Glomerular visceral epithelial cell (primary cell): Measurements from ENCODE around the gene RNF121.

ENCODE experiments used
- DNase-seq: peaks from one replicate; pipeline ENCODE4 v3.0.0-alpha.2; 2016; ENCODE audit errors: extremely low spot score

The RNF121 gene

DNA sequence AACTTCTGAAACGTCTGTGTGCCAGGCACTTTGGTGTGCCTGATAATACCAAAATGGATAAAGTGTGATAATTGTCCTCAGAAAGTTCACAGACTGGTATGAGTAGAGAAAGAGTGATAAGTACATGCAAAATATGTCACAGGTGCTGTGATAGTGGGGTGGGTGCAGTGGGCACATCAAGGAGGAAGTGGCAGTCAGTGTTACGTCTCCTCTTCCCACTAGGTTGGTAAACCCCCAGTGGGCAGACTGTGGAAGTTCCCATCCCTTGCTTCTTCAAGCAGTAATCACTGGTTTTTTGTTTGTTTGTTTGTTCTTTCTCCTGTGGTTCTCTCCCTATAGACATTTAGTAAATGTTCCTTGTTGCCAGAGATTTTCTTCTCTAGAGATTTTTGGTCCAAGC, 5.4 kb downstream of the RNF121 start:
- DNase-seq = no peak

DNA sequence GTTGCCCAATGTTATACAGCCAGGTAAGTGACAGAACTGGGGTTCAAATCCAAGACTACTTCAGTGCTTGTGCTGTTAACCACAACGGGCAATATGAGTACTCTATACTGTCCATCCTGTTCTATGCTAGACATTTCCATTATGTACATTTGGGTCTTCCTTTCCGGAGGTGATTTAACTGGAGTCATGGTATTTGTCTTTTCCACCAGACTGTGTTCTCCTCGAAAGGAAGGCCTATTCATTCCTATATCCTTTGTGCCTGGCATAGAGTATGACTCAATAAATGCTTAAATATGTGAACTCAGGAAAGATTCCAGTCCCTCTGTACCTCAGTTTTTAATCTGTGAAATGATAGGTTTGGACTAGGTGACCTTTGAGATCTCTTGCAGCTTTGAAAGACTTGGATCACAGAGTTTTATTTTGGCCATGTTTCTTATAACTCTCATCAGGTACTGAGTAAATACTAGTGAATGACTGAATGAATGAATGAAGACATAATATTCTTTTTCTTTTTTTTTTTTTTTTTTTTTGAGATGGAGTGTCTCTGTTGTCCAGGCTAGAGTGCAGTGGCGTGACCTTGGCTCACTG, 6.6 kb downstream of the RNF121 start:
- no peak for DNase-seq

DNA sequence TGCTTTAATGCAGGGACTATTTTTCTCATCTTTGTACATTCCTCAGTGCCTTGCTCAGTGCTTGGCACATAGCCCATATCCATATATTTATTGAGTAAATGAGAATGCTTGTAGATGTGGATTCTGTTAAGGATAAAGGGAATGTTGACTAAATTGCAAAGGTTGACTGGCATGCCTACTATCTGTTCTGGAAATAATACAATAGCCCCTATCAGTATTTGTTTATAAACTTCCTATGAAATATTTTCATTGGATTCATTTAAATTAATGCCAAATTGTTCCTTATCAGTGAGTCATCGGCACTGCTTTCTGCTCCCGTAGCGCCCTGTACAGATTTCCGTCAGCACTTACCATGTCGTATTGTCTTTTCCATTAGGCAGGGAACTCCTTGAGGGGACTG, 8.0 kb downstream of the RNF121 start:
- DNase-seq = no peak

DNA sequence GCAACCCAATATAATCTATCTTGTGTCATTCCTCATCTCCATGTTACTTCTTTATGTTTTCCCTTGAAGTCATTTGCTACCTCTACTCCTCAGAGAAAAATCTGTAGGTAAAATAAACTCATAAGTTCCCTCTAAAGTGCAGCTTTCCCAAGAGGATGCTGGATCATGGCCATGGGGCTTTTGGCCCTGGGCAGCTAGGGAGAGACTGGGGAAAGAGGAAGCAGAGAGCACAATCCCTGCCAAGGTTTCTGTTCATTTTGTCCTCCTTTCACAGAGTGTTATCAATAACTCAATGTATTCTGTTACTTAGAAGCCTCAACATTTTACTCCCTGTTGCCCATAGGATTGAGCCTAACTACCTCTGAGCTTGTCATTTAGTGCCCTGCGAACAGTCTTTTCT, 9.0 kb downstream of the RNF121 start:
- no peak for DNase-seq

DNA sequence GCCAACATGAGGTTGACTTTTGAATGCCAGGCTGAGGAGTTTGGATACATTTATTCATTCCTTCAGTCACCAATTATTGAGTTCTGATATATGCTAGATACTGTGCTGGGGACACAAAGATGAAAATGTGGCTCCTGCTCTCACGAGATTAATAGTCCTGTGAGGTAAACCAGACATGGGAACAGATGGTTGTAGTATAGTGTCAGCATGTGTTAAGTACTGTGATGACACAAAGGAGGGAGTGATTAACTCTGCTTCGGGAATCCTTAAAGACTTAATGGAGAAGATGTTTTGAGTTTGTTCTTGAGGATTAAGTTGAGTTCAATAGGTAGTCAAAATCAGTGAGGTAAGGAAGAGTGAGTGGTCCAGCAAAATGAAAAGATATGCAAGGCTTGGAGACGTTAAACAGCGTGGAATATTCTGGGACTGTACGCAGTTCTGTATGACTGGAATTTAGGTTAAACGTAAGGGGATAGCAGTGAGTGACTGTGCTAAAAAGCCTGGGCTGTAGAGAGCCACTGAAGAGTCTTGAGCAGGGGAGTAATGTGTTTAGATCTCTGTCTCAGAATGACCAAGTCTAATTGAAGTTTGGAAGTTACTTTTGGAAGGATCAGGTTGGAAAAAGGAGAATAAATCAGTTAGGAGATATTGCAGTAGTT, 11.8 kb downstream of the RNF121 start:
- no peak for DNase-seq

DNA sequence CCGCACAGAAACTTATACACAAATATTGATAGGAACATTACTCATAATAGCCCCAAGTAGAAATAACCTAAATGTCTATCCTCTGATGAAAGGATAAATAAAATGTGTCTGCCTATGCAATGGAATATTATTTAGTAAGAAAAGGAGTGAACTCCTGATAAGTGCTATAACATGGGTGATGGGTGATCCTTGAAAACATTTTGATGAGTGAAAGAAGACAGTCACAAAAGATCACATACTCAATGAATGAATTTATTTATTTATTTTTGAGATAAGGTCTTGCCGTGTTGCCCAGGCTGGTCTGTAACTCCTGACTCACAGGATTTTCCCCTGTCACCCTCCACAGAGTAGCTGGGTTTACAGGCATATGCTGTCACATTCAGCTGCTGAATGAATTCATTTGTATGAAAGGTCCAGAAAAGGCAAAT, 17.3 kb downstream of the RNF121 start:
- peak; percentile 81 for DNase-seq

DNA sequence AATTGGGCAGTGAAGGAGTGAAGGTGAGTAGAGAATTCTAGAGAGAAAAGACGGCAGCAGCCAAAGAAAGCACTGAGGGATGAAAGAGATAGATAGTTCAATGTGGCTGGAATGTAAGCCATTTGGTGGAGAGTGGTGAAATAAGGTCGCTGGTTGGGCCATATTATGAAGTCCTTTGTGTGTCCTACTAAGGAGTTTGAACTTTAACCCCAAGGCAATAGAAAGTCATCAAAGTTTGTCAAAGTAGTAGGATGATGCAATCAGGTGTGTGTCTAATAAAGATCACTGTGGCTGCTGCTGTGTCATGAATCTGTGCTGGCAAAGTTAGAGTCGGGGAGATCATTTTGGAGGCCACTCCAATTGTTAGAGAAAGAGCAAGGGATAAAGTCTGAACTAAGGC, 18.7 kb downstream of the RNF121 start:
- no peak for DNase-seq

DNA sequence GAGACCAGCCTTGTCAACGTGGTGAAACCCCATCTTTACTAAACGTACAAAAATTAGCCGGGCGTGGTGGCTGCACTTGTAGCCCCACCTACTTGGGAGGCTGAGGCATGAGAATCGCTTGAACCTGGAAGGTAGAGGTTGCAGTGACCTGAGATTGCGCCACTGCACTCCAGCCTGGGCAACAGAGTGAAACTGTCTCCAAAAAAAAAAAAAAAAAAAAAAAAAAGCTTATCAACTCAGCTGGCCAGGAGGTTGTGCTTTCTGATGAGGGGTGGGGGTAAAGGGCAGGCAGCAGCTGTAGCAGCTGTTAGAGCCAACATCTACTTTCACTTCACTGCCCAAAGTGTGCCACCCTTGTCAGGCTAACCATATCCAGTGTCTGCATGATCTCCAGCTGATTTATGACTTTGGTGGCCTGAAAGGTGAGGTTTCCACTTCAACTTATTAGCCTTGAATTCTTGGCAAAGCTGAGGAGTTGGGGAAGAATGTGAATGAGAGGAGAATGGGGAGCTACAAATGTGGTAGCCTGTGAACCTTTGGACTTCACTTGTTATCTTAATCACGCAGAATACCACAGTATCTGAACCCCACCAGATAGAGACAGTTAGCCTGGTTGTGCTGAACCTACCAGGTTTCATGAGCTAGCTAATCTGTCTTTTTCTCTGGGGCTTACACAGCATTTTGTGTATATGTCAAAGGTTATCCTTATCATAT, 19.6 kb downstream of the RNF121 start:
- DNase-seq = peak; percentile 77

DNA sequence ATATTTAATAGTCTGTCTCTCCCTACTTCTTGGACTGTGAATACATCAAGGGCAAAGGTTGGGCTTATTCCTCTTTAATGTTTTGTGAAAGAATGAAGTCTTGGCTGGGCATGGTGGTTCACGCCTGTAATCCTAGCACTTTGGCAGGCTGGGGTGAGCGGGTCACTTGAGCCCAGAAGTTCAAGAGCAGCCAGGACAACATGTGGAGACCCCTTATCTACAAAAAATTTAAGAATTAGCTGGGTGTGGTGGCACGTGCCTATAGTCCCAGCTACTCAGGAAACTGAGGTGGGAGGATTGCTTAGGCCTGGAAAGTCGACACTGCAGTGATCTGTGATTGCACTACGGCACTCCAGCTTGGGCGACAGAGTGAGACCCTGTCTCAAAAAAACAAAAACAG, 20.2 kb downstream of the RNF121 start:
- DNase-seq = no peak

DNA sequence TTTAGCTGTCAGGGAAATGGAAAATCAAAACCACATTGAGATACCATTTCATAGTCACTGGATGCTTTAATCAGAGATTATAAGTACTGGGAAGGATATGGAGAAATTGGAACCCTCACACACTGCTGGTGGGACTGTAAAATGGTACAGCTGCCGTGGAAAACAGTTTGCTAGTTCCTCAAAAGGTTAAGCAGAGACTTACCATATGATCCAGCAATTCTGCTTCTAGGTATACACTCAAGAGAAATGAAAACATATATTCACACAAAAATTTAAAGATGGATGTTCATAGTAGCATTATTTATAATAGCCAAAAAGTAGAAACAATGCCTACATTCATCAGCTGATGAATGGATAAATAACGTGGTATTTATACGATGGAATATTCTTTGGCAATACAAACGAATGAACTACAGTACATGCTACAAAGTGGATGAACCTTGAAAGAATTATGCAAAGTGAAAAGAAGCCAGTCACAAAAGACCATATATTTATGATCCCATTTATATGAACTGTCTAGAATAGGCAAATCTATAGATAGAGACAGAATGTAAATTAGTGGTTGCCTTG, 23.0 kb downstream of the RNF121 start:
- DNase-seq = no peak

DNA sequence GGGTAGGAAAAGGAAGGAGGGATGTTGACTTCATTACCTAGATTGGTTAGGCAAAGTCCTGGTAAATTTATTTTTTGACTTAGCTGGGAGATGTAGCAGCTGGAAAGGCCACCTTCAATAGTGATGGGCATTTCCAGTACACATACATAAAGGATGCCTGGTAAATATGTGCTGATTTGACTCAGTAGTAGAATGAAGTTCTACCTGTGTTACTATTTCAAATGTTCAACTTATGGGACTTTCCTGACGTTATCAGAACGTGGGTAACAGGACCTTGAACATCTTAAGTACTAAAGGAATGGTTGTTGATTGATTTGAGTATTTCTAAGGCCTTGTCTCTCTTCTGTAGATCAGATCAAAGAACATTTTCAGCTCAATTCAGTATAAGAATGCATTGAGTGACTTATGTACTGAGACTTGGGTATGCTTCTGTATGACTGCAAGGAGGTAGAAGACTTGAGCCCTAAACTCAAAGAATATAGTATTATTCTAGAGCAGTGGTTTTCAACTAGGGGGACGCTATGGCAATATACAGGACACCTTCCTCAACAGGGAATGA, 27.1 kb downstream of the RNF121 start:
- no peak for DNase-seq

DNA sequence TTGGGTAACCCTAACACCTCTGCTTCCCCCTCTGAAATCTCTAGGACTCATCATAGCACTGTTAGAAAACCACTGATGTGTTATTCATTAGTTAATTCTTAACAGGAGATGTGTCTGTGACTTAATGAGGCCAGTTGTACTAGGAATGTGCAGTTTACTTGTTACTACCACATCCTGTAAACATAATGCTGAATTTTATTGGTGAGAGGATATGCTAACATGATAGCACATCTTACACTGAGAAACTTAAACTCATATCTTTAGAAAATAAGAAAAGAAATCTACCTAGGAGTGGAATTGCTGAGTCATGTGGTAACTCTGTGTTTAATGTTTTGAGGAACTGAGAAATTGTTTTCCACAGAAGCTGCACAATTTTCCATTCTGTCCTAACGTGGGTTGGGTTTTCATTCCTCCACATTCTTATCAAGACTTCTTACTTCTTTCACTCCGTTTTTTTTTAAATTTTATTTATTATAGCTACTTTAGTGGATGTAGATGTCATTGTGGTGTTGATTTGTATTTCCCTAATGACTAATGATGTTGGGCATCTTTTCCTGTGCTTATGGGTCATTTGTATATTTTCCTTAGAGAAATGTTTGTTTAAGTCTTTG, 33.7 kb downstream of the RNF121 start:
- DNase-seq = peak; percentile 47

DNA sequence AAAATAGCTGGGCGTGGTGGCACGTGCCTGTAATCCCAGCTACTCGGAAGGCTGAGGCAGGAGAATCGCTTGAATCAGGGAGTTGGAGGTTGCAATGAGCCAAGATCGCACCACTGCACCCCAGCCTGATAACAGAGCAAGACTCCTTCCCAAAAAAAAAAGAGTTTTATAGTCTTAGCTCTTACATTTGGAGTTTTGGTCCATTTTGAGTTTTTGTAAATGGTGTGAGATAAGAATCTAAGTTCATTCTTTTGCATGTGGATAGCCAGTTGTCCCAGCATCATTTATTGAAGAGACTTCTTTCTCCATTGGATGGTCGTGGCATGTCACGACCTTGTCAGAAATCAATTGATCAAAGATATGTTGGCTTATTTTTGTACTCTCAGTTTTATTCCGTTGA, 34.6 kb downstream of the RNF121 start:
- no peak for DNase-seq

DNA sequence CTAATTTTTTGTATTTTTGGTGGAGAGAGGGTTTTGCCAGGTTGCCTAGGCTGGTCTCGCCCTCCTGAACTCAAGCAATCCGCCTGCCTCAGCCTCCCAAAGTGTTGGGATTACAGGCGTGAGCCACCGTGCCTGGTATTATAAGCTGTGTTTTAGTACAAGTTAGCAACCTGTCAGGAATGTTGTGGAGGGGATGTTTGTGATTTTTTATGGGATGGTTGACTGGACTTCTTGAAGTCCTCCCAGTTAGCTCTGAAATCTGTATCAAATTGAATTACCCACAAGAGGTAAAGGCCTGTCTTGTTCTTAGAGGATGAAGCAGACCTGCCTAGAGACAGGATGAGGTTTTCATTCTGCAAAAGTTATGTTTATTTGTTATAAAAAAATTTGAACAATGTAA, 35.8 kb downstream of the RNF121 start:
- DNase-seq = peak; percentile 33

DNA sequence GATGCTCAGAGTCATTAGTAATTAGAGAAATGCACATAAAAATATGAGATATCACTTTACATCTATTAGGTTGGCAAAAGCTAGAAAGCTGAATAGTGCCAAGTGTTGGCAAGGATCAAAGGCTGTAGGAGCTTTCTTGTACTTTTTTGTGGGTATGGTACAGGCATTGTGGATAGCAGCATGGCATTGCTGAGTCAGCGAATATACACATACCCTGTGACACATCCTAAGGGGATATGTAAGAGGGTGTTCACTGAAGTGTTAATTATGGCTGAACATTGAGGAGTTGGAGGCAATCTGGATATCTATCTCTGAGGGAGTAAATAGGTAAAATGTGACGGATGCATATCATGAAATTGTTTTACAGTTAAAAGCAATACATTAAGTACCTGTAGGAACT, 42.8 kb downstream of the RNF121 start:
- DNase-seq = no peak

DNA sequence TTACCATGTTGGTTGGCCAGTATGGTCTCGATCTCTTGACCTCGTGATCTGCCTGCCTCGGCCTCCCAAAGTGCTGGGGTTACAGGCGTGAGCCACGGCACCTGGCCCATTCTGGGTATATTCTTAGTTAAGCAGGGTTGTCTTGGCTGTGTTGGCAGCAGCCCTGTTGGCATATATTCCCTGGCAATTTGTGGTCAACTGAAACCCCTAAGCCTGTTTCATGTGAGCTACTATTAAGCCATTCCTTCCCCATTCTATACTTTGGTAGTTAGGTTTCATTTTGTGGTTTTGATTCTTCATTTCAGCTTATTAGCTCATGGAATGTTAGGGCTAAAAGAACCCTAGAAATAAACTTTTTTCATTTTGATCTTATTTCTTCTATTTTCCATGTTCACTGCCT, 47.7 kb downstream of the RNF121 start:
- no peak for DNase-seq

DNA sequence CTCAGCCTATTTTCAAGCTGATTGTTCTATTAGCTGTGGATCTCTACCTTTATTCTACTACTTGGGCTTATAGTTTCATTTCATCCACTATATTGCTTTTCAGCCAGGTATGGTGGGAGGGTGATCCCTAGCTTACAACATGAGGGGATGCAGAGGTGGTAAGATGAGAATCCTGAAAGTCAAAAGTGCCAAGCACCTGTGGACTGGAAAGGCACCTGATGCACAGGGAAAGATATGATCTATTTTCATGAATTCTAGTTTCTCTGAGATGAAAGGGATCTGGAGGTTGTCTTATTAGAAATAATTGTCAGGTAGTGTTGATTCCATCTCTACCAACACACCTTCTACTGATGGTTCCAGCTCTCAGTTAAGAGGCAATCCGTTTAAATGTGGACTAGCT, 48.2 kb downstream of the RNF121 start:
- no peak for DNase-seq

DNA sequence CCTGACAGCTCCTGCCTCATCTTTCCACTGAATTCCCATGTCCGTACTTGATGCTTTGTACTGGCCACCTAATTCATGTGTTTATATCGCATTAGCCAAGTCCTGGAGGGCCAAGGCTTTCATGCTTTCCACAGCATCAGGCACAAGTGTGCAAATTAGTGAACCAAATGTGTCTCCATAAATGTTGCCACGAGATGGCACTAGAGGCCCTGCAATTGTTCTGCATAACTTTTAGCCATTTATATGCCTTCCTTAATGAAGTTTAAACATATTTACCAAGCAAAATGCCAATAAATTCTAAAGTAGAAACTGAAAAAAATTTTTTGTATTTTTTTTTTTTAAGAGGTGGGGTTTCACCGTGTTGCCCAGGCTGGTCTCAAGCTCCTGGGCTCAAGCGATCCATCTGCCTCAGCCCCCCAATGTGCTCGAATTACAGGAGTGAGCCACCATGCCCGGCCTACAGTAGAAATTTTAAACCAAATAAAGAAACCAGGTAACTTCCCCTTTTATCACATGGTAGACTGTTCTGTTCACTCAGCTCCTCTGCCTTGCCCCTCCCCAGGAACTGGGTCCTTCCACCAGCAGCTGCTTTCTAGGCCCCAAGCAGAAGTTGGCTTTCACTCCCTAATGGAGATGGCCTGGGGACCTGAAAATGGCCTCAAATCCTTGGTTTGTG, 49.0 kb downstream of the RNF121 start:
- DNase-seq = peak; percentile 52

DNA sequence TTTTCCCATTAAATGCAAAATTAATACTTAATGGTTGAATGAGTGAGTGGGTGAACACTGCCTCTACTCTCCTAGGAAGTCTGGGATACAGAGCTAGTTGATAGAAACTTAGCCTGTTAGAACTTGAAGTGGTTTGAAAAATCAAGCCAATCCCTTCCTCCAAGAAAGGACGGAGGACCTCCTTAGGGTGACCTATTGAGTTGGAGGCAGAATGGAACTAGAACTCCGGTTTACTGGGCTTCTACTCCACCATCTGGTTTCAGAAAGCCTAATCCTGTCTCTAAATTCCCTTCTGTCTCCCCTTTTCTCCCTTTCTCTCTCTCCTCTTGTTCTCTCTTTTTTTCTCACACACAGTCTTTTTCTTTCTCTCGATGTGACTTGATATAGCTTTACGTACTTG, 50.2 kb downstream of the RNF121 start:
- DNase-seq = no peak

DNA sequence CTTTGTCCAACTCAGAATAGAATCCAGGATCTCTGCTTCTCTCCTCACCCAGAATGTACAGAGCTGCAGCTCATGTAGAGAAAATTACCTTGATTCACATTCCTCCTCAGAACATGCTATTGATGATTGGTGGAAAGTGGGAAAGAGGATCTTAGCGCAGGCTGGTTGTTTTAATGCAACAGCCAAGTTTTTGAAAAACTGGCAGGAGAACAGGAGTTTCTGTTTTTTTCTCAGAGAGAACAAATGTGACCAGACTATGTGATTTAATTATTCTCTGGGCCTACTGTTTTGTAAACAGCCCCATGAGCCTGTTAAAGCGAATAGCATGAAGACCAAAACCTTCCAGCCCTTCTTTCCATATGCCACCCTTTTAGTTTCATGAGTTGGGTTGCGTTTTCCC, 50.8 kb downstream of the RNF121 start:
- DNase-seq = no peak

DNA sequence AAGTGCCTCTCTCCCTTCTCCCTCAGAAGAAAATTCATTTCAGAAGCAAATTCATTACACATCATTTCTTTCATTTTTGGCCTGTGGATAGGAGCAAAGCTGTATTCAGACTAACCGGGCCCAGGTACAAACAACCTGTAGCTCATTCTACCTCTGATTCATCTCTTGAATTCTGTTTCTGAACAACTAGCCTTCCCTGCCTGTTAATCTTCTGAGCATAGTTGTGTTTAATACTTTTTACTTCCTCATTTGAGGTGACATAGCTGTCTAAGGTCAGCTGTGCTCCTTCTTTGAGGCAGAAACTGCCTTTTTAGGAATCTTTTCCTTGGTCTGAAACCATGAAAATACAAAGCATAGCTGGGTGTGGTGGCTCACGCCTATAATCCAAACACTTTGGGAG, 57.3 kb downstream of the RNF121 start:
- DNase-seq = no peak

DNA sequence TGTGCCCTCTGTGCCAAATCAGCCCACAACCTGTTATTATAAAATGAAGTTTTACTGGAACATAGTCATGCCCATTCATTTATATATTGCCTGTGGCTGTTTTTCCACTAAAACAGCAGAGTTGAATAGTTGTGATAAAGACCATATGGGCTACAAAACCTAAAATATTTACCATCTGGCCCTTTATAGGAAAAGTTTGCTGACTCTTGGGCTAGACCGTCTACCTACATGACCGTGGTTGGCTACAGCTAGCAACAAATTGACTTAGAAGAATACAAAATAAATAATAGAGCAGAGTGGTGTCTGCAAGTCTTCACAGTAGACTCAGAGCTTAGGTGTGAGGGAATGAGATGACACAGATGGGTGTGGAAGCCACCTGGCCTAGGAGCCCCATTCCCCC, 58.7 kb downstream of the RNF121 start:
- DNase-seq = no peak
